GM21723 (cell line): ENCODE data around the gene MAT1A.

Source experiments
- ATAC-seq: cut with Tn5 transposase; IDR thresholded peaks from one replicate; pipeline ENCODE4 v1.9.1; 2021; ENCODE audit warnings: mild to moderate bottlenecking, moderate library complexity; ENCODE audit not compliant: unreplicated experiment

The MAT1A gene

DNA sequence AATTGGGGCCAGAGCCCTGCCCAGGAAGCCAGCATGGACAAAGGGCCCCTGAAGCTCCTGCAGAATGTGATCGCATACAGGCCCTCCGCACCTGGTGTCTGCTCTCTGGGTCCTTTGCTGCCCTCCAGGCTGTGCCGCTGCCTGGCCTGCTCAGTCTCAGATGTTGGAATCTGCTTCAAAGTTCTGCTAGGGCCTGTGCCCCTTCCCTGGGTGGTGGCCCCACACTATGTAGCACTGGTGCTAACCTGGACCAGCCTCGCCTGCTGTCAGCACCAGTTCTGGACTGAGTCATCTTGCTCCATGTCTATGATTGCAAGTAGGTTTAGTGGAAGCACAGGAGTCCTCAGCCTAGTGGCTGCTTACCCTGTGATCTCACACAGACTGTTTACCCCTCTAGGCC lies 6.3 kb downstream of the MAT1A start:
- no peak for ATAC-seq

DNA sequence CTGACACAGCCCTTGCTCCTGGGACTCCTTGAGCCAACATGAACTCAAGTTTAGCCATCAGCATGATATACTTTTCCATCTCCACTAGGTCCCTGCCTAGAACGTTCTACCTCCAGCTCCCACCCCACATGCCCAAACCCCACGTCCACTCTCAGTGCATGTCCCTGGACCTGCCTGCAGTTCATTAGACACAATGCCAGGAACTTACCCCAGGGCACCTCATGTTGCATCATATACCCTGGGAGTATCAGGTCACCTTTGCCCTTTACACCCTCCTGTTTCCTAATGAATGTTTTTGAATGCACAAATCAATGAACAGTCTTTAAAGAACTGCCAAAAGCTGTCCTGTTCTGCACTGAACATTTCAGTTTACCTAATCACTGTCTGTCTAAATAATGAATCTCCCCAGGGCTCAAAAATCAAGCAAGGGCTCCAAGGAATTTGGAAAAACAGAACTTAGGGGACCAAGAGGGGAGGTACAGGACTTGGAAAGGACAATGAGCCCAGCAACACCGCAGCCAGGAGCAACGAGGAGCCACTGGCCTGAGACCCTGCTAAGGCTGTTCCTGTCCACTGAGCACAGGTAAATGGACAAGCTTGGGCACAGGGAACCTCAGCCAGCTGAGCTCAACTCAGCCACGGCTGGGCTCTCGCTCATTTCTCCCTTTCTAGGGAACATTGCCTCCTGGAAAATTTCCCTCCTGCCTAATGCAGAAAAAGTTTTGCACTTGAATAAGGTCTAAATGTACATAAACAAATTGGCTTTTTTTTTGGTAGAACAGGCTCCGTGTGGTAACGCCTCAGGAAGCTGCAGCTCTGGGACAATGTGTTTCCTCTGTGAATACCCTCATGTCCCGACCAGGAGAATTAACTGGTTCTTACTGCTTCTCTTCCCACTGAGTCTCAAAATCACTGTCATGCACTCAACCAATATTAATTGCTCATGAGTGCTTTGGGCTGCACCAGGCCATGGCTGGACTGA lies 7.4 kb downstream of the MAT1A start:
- no peak for ATAC-seq

DNA sequence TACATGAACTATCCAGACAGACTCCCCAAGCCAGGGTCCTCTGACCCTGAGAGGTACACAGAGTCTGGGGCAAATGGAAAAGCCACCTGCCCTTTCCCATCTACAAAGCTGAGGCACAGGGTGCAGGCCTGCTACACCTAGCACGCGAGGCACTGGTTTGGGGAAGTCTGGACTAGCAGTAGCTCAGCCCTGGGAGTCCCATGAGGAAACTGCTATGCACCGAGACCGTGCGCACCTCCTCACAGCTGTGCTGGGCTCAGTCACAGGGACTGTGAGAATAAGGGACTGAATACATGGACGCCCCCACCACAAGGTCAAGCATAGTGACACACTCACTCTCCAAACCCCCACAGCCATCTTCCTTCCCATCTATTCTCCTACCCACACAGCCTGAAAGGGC lies 8.2 kb downstream of the MAT1A start:
- peak; percentile 69 for ATAC-seq

DNA sequence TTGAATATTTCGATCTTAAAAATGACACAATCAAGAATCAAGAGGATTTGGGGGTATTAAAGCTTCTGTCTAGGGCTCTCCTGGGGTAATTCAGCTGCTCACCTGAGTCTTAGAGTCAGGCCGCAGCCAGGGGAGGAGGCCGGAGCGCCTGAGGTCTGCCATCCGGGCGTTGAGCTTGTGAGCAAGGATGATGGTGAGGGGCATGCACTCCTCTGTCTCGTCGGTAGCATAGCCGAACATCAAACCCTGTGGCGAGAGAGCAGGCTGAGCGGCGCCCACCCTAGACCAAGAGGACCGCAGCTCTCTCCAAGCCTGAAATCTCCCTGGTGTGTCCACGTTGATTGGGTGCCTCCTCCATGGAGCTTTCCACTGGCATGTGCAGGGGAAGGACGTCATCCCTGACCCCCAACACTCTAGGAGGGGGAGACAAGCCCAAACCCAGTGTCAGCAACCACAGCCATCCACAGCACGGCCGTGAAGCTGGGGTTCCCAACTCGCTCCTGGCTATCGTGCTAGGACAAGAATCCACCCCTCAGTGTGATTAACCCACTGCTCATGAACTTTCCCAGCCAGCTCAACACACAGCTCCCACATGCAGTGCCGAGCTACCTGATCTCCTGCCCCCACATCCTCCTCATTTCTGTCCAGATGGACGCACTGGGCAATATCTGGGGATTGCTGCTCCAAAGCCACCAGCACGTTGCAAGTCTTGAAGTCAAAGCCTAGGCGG lies 9.2 kb downstream of the MAT1A start:
- ATAC-seq: no peak

DNA sequence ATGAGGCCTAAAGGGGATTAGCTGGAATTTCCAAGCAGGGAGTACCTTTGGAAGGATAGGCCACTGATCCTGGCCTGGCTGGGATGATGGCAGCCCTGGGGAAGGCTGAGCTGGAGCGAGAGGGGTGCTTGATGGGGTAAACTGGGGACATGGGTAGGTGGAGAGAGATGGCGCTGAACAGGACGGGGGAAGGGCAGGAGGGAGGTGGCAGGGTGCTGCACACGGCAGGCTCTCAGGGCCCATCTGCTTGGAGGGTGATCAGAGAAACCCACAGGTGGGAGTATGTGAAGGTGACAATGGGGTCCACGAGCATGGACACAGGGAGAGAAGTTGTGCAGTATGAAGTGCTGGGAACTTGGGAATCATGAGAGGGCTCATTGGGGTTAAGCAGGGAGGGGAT lies 10.3 kb downstream of the MAT1A start:
- no peak for ATAC-seq

DNA sequence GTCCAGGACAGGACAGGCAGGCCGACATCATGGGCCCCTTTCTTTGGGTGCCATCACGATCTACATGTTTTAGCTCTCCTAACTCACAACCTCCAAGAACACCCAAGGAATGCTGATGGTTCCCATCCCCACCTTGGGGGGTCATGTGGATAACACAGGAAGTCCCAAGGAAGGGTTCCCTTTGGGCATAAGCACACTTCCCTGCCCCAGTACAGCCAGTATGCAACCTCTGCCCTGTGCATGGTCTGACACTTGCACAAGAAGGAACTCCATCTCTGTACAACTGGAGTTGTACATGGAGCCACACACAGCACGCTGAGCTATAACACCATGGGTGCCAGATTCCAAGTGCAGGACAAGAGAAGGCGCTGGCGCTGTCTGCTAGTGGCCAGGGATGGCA lies 11.0 kb downstream of the MAT1A start:
- no peak for ATAC-seq

DNA sequence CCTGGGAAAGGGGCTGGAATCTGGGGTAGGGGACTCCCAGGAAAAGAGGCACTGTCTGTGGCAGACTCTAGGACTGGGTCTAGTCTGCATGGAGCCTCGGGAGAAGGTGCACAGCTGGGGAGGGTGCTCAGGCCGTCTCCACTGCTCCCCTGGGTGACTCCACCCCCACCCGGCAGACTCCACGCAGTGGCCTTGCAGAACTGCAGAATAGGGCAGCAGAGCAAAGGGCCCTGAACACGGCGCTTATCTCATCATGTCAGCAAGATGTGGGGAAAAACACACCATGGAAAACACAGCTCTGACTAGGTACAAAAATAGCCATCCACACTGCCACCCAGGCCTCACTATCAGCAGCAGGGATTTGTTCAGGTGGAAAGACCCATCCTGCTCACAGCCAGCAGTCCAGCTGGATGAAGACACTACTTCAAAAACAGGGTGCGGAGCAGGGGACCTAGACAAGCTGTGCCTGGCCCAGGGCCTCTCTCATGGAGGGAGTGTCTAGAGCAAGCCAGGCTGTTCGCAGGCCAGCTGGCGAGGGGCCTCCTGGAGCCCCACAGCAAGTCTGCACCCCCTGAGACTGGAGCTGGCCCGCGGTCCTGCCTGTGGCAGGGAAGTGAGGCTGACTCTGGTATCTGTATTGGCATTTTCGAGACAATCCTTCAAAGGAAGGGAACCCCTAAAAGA lies 11.7 kb downstream of the MAT1A start:
- ATAC-seq: no peak

DNA sequence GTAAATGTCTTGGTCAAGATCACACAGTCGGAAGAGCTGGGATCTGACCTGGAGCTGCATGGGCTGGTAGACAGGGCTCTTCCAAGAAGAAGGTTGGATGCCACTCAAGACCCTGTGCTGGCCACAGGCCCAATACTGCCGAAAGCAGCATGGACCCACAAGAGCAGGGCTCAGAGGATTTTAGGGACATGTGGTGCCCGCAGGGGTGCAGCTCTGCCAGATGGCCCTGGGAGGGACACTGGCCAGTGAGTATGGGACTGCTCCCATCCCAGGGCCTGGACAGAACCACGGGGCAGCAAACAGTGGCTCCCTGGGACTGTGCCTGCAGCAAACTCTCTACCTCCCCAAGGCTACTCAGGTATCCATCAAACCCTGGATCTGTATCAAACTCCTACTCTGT lies 12.4 kb downstream of the MAT1A start:
- ATAC-seq: no peak

DNA sequence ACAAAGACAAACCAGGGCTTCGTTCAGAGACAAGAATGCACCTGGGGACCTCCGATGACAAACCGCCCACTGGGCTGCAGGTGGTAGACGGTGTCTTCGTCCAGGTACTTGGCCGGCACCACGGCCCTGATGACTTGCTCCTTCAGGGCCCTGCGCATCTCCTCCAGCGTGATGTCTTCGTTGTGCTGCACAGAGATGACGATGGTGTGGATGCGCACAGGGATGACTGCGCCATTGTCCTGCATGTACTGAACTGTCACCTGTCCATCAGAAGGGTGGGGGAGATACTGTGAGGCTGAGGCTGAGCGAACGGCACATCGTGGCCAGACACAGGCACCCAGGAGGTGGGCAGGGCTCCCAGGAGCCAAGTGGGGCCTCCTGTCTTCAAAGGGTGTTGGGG lies 13.1 kb downstream of the MAT1A start:
- no peak for ATAC-seq

DNA sequence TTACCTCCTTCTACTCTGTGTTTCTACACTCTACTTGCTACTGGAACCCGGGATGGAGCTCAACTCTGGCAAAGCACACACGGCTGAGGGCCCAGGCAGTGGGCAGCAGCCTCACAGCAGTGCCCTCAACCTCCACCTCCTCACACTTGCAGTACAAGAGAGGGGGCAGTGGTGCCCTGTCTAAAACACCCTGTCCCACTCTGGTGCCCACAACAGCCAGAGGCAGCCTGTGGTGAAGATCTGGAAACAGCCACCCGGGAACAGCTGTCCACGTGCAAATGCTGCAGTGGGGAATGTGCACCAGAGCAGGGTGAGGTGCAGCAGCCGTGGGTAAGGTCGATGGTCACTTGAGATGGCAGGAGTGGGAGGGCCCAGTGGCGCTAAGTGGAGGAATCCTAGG lies 13.7 kb downstream of the MAT1A start:
- no peak for ATAC-seq

DNA sequence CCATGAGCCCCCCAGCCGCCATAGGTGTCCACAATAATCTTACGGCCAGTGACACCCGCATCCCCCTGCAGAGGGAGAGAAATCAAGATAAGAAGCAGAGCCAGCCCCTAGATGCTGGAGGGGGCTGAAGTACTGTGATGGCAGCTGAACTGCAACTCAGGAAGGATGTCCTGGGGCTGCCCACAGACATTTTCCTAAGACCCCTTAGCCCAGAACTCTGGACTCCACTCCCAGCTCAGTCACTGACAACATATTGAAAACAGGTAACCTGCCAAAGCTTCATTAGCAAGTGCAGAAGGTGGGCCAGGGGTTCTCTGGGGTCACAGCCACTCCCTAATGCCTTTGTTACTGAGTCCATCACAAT lies 14.3 kb downstream of the MAT1A start:
- ATAC-seq: no peak

DNA sequence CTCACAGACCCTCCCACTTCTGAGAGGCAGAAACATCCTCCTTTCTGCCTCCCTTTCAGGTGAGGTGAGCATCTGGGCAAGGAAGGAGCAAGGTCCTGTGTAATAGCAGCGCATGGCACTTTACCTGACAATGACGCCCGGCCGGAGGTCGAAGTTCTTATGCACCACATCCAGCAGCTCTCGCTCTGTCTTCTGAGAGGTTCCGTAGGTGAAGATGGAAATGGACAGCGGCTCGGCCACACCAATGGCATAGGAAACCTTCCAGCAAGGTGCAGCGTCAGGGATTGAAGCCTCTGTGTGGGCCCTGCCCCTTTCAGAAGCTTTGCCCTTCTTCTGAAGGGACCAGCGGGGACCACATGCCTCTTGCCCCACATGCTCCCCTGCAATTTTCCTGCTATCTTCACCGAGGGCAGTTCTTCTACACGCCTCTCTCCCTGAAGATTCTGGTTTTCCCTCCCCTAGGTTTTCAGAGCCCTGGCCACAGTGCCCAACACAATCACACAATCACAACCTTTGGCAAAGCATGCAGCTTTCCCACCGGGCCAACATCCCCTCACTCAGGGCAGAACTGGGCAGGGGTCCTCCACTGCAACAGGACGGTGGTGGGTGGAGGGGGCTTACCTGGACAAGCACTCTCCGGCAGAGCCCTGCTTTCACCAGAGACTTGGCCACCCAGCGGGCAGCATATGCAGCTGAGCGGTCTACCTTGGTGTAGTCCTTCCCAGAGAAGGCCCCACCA lies 14.9 kb downstream of the MAT1A start:
- no peak for ATAC-seq

DNA sequence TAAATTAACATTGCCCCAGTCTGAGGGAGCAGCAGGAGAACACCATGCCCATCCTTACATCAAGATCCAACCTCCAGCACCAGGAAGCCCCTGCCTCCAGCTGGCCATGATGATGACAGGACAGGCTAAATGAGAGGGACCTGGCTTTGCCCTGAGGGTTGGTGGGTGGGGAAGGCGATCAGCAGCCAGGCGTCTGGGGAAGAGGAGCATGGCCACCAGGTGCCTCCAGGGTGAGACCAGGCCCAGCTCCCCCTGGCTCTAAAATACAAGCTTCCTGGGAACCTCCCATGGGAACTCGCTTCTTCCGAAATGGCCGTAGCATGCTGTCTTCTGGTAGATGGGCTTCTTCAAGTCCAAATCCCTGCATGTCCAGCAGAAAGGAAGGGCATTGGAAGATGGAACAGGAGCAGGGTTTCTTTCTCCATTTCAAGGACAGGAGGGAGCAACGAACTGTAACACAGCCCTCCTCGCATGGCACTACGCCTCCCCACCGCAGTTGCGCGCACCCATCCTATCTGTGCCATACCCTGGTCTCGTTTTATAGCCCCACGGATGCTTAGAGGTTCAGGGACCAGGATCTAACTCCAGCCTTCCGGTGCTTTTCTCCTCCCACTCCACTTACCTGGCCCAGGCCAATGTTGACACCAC lies 15.8 kb downstream of the MAT1A start:
- no peak for ATAC-seq

DNA sequence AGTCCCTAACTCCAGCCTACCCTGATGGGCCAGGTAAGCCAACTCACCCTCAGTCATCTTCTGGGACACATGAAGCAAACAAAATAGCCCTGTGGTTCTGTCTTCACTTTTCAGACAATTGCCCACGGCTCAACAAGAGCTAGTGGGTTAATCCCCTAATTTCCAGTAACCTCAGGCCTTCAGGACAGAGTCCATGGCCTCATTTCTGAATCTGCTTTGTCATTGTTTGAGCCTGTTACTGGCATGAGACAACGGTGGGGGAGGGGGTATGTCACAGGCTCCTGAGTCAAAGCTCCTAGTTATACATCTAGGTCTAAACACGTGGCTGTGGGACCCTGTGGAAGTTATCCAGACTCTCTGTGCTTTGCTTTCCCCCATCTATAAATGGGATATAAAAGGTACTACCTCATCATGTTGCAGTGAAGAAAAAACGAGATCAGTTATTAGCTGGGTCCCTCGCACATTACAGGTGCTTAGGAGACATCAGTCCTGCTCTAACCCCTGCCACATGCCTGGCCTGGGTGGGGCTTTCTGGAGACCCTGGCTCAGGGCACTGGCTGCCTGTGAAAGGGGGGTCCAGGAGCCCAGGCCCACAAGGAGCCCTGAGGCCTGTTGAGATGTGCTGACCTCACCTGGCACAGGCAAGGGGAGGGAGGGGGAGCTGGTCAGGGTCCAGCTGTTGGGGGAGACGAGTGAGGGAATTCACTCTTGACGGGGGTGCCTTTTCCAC lies 16.5 kb downstream of the MAT1A start:
- no peak for ATAC-seq

DNA sequence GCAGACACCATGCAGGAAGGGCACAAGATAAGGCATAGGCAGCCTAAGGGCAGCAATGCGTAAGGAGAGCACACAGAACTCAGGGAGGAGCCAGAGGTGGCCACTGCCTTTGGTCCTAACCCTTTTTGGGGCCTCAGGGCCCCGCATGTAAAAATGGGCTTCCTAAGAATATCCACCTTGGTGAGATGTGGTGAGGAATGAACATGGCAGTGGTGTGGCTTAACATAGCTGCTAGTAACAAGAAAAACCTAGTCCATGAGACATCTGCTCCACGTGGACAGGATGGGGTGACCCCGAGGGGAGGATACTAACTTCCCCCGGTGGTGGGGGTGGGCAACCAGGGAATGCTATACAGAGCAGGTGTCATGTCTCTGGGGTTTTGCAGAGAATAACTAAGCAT lies 18.0 kb downstream of the MAT1A start:
- no peak for ATAC-seq

DNA sequence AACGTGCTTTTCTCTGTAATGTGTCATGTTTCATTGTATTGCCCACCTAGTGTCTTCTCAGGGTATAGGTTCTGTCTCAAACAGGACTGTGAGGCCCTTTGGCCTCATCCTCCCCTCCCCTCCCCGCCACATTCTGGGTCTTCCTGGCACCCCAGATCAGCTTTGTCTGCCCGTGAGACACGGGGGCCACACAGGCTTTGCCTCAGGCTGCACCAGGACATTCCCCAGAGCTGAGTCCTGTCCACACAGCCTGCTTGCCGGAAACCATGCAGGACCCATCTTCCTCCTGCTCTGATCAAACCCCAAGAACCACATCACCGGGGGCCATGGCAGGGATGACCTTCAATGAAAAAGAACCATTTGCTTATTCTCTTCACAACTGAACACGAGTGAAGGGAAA lies 18.6 kb downstream of the MAT1A start:
- ATAC-seq: no peak

DNA sequence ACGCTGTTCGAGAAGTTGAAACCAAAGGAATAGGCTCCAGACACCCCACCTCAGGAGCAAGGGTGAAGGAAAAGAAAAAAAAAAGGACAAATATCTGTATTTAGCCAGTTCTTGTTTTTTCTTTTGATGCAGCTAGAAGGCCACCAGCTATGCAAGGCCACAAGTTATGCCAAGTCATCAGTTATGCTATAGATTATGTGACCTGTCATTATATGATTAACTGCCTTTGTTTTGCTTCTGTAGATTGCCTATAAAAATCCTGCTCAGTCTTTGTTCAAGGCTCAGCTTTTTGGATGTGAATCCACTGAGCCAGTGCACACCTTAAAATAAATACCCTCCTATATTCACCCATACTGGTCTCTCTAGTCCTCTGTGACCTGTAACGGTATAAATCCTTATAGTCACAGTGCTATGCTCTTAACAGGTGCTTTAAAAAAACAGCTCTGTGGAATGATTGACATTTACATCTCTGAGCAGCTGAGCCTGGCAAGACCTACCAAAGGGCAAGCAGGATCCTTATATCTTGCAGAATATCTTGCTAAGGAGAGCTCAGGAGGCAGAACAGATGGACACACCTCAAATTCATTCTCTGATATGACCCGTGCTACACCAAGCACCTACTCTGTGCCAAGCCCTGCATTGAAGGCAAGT lies 20.4 kb downstream of the MAT1A start:
- ATAC-seq: no peak

DNA sequence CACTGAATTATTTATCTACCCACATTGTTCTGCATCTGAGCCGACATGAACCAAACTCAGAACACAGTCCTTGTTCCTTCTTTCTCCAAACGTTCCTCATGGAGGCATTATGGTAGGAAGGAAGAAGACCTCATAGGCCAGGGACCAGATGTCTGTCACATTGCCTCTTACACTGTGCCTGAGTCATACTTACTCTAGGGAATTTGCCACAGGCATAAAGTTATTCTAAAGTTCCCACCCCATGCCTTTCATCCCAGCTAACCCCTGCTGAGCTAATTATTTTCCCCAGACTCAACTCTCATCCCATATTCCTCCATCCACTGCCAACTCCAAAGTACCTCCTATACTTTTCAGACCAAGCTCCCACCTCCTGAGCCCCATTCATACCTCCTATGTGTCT lies 21.2 kb downstream of the MAT1A start:
- ATAC-seq: no peak

DNA sequence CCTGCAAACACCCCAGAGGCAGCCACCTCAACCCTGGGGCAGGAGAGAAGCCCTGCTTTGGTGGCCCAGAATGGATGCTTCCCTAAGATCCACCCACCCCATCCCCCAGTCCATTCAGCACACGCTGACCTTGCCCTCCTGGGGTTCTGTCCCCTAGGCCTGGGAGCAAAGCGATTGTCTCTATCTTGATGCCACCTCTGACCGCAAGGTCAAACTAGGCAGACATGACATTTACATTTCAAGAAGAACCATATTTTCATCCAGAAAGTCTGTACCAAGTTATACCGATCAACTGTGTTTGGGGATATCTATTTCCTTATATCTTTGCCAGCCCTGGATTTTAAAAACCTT lies 23.0 kb downstream of the MAT1A start:
- ATAC-seq: no peak
